Skin epidermis (tissue), 12 donors: Measurements from ENCODE around the gene CLDN14.

Source experiments
- H3K27ac ChIP-seq, 21 experiments: fragments of 200-600 bp; sonication (generic) in 11 of 21; one replicate each; pipeline ENCODE4 v1.5.0; 2020; ENCODE audit warnings: mild to moderate bottlenecking in 3 of 21, inconsistent platforms in 2 of 21, moderate library complexity in 2 of 21
- H3K4me3 ChIP-seq, 7 experiments: fragments of 200-600 bp; sonication (generic) in 2 of 7; one replicate each; pipeline ENCODE4 v1.5.0; 2020; ENCODE audit warnings: inconsistent platforms in 2 of 7, mild to moderate bottlenecking in 2 of 7, moderate library complexity in 1 of 7

The CLDN14 gene, protein sequence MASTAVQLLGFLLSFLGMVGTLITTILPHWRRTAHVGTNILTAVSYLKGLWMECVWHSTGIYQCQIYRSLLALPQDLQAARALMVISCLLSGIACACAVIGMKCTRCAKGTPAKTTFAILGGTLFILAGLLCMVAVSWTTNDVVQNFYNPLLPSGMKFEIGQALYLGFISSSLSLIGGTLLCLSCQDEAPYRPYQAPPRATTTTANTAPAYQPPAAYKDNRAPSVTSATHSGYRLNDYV

DNA sequence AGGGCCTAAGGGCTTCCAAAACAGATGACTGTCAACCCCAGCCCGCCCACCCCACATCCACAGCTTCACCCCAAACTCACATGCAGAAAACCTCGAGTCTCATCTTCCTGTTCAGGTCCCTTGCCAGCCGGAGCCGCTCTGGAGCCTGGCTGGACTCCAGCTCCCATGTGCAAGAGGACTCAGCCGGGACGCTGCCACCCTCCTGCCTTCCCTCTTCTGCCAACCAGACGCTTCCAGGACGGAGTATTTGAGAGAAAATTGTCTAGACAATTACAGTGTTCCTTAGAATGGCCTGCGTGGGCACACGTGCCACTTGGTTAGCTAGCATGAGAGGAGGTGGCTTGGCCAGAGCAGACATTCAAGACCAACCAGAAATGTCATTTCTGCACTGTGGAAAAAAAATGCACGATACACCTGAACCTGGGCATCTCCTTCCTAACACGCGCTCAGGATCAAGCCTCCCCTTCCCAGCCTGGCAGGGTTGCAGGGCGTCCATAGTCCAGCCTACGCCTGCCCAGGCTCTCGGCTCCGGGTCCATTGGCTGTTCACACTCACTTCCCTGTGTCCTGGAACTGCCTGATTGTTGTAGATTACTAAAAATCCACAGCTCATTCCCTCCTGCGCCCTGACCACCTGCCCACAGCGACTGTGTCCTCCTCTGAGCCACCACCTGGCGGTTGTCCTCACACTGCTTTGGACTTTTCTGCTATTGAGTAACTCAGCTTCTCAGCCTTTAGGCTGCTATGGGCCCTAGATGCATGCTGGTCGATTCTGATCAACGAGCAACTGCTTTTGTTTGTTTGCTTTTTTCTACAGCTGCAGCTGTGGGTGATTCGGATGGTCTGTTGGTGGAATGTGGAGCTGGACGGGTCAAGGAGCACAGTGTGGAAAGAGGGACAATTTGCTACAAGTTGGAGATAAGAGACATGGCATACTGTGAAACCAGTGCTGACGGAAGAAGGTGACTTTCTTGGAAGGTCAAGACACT, at the start of gene CLDN14:
Gene CLDN14, minus strand, starts transcription at position 708 of the 988 bp plus-strand sequence. CDS start 18,427 bp downstream, outside the sequence.
- H3K27ac ChIP-seq, result peak within 1 kb of the TSS in 5 of 21 experiments; percentile 14 to 79 (median 42)
- H3K4me3 ChIP-seq, result no peak within 1 kb of the TSS

GRCh38 chr21:36528716-36529115, 48.8 kb upstream of the CLDN14 start:
- H3K4me3 ChIP-seq, result no peak overlapping the region

DNA sequence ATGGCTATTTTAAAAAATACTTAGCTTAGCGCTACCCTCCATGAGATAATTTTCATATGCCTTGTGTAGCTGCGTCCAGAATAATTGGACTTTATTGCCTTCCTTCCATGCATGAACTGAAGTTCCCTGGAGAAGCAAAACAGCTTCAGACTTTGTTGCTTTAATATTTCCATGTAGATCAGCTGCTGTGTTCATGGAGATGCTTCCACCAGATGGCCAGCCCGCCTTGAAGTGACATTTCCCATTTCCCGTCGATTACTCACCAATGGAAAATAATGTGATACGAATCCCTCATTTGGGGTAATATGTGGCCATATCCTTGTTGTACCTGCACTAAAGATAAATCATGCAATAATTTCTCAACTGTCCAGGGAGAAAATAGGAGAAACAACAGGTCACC, 47.4 kb upstream of the CLDN14 start:
- H3K4me3 ChIP-seq, result no peak overlapping the region
- H3K27ac ChIP-seq, result no peak overlapping the region

More at GRCh38 chr21:36528716-36529115, 48.8 kb upstream of the CLDN14 start:
- no peak overlapping the region for H3K27ac ChIP-seq

GRCh38 chr21:36526104-36526503, 46.2 kb upstream of the CLDN14 start:
- Histone ChIP-seq H3K4me3 (no peak overlapping the region), H3K27ac (no peak overlapping the region)

- Histone ChIP-seq H3K4me3 (no peak overlapping the region), H3K27ac (no peak overlapping the region)
Observed at GRCh38 chr21:36524477-36524876, 44.6 kb upstream of the CLDN14 start.

- Histone ChIP-seq H3K4me3 (no peak overlapping the region), H3K27ac (no peak overlapping the region)
Observed at GRCh38 chr21:36522219-36522808, 42.4 kb upstream of the CLDN14 start.

GRCh38 chr21:36518883-36519492, 39.1 kb upstream of the CLDN14 start:
- H3K27ac ChIP-seq, result no peak overlapping the region
- no peak overlapping the region for H3K4me3 ChIP-seq

DNA sequence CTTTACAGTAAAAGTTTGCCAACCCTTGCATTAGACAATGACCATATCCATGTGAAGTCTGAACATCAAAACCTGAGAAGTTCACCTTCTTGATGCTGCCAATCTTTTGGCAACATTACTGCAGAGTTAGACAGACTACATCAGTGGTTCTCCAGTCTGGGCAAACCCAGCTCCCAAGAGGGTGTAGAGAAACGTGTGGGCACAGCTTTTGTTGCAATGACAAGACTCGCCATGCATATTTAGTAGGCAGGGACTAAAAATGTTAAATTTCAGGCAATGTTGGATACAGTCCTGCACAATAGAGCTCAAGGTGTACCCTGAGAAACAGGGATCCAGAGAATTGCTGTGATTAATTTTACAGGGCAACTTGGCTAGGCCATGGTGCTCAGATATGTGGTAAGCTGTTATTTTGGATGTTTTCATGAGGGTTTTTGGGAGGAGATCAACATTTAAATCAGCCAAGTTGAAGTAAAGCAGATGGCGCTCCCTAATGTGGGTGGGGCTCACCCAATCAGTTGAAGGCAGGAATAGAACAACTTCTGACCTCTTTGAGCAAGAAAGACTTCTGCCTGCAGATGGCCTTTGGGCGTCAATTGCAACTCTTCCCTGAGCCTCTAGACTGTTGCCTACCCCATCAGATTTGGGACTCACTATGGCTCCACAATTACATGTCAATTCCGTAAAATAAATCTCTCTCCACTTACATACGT, 37.6 kb upstream of the CLDN14 start:
- Histone ChIP-seq H3K27ac (no peak overlapping the region), H3K4me3 (no peak overlapping the region)

DNA sequence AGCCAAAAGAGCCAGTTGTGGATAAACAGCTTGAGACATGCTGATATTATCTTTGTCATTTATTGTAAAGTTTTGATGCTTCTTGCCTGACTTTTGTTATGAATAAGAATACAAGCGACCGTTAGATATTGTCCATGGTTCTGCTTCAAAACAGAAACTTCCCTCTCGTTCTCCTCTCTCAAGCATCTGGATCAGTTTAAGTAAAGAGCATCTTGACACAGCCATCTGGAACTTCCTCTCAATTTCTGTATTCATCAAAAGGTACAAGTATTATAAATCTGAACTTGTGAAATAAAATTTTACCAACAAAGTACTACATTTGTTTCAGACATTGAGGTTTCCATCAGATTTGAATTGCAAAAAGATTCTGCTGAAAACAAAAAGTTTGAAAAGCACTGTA, 36.4 kb upstream of the CLDN14 start:
- Histone ChIP-seq H3K4me3 (no peak overlapping the region), H3K27ac (no peak overlapping the region)

GRCh38 chr21:36513430-36513829, 33.5 kb upstream of the CLDN14 start:
- no peak overlapping the region for H3K27ac ChIP-seq

DNA sequence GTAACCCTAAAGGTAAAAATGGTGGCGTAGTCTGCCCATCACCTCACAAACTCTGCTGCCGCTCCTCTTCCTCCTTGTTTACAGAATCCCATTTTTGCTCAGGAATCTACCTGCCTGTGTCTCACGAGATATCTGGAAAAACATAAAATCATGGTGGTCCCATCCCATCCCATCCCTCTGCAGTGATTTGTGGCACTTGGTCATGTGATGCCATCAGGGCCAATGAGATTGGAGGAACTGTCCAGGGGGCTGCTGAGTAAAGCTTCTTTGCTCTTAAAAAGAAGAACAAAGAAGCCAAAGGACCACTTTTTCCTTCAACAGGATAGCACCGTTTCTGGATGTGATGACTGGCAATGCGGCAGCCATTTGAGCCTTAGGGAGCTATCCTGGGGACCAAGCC, 33.0 kb upstream of the CLDN14 start:
- Histone ChIP-seq H3K4me3 (no peak overlapping the region), H3K27ac (no peak overlapping the region)

More at GRCh38 chr21:36513430-36513829, 33.5 kb upstream of the CLDN14 start:
- H3K4me3 ChIP-seq, result no peak overlapping the region

DNA sequence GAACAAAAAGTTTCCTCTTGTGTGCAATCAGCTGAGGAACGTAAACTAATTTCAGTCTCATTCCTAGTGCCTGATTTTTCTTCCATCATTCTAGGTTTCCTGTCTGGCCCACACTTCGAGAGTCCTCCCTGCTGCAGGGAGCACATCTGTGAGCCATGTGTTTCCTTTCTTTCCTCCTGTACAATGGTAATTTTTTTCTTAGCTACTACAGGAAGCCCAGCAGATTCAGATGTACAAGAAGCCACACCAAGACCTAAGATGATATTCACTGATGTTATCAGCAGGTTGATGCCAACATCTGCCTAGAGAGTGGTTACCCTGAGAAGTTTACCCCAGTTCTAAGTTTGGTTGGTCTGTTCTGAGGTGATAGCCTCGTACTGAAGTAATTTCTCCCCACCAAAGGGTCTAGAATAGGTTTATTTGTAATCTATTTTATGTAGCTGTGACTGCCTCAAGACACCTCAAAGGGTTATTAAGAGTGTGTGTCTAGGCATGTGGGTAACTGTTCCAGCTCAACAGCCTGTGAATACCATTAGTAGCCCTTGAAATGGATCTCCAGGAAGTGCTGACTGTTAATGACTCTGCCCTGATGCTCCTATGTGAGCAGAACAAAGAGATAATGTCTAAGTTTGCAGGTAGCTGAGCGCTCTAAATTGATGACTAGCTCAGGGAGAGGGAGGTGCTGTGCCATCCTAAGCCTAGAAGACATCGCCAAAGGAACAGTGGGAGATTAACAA, 31.7 kb upstream of the CLDN14 start:
- H3K4me3 ChIP-seq, result no peak overlapping the region
- H3K27ac ChIP-seq, result no peak overlapping the region

DNA sequence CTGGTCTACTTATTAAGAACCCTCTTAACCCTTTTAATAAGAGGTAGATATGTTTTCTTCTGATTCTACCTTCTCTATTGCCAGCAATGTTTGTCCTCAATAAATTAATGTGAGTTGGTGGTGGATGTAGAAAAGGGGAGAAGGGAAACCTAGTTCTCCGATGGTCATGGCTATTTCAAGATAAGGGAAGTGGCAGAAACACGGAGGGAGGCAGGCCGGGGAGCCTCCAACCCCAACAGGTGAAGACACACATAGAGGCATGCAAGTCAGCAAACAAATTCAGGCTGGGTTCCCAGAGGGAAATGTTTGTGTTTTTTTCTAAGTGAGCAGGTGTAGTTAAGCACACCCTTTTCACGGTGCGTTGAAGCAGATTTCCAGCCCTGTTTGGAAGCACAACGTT, 31.0 kb upstream of the CLDN14 start:
- Histone ChIP-seq H3K4me3 (no peak overlapping the region), H3K27ac (no peak overlapping the region)

DNA sequence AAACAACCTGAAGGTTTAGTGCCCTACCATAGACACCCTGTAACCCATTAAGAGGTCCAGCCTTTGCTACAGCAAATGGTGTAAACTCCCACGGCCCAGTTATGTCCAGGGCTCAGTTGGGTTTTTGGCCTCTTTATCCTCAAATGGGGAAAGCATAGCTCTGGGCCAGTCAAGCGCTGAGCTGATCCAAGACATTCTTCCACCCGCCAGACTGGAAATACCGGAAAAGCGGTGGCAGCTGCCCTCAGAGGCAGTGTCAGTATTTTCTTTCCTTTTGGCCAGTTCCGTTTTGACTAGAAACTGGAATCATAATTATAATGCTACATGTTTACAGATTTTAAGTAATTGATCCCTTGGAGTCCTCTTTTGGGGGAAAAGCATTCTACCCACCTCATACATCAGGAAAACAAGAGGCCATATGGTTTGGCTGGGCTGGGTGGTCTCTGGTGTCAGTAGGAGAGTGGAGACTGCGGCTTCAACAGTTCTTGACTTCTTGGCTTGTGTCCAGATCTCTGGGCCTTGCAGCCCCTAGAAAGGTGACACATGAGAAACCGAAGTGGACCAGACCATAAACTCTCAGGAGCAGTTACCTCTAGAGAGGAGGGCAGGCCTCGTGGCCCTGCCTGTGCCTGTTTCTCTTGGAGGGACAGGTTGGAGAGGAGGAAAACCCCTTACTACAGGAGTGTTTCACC, 30.2 kb upstream of the CLDN14 start:
- peak overlapping the region in 1 of 21 experiments; percentile 32 for H3K27ac ChIP-seq

GRCh38 chr21:36508948-36509347, 29.0 kb upstream of the CLDN14 start:
- H3K27ac ChIP-seq, result no peak overlapping the region
- no peak overlapping the region for H3K4me3 ChIP-seq

More for the DNA sequence above, 30.2 kb upstream of the CLDN14 start:
- no peak overlapping the region for H3K4me3 ChIP-seq

GRCh38 chr21:36507397-36508018, 27.6 kb upstream of the CLDN14 start:
- Histone ChIP-seq H3K27ac (no peak overlapping the region), H3K4me3 (no peak overlapping the region)

GRCh38 chr21:36506482-36506881, 26.6 kb upstream of the CLDN14 start:
- no peak overlapping the region for H3K4me3 ChIP-seq
- no peak overlapping the region for H3K27ac ChIP-seq
